Loucy (cell line): ENCODE data around the gene ZNF207.

Experiments
- H2AFZ ChIP-seq: fragments of 200-600 bp; sonication (generic); 2 replicates; pipeline ENCODE4 v1.6.0; 2016; ENCODE audit warnings: antibody characterized with exemption, mild to moderate bottlenecking, low read length, moderate library complexity
- H3F3A ChIP-seq: fragments of 200-600 bp; 2 replicates; pipeline ENCODE4 v1.6.0; 2016; ENCODE audit warnings: antibody characterized with exemption, low read depth, mild to moderate bottlenecking
- H3K27me3 ChIP-seq: fragments of 200-600 bp; sonication (generic); 2 replicates; pipeline ENCODE4 v1.6.1; 2014; ENCODE audit warnings: low read length, mild to moderate bottlenecking; ENCODE audit not compliant: insufficient read depth, poor library complexity, severe bottlenecking
- H3K36me3 ChIP-seq: fragments of 200-600 bp; sonication (generic); 2 replicates; pipeline ENCODE4 v1.6.1; 2016; ENCODE audit warnings: low read length; ENCODE audit not compliant: insufficient read depth
- H3K4me1 ChIP-seq: fragments of 200-600 bp; sonication (generic); 2 replicates; pipeline ENCODE4 v1.5.1; 2014; ENCODE audit warnings: low read length, mild to moderate bottlenecking; ENCODE audit not compliant: insufficient read depth, poor library complexity, severe bottlenecking
- H3K4me2 ChIP-seq: fragments of 200-600 bp; sonication (generic); 2 replicates; pipeline ENCODE4 v1.6.0; 2014; ENCODE audit warnings: antibody characterized with exemption, low read length, low read depth, mild to moderate bottlenecking; ENCODE audit not compliant: poor library complexity, severe bottlenecking
- H3K4me3 ChIP-seq: fragments of 200-600 bp; sonication (generic); 2 replicates; pipeline ENCODE4 v1.5.1; 2014; ENCODE audit warnings: low read length, mild to moderate bottlenecking, mixed read lengths; ENCODE audit not compliant: poor library complexity, severe bottlenecking
- H3K79me2 ChIP-seq: fragments of 200-600 bp; sonication (generic); 2 replicates; pipeline ENCODE4 v1.6.1; 2014; ENCODE audit warnings: low read length; ENCODE audit not compliant: insufficient read depth
- H3K9ac ChIP-seq: fragments of 200-600 bp; sonication (generic); 2 replicates; pipeline ENCODE4 v1.6.0; 2014; ENCODE audit warnings: mild to moderate bottlenecking, low read depth, low read length, moderate library complexity; ENCODE audit not compliant: poor library complexity, severe bottlenecking
- H3K9me2 ChIP-seq: fragments of 200-600 bp; sonication (generic); replicated peaks from 2 replicates; pipeline ENCODE4 v1.6.1; 2016; ENCODE audit warnings: low read depth, low read length, mixed read lengths
- H3K9me3 ChIP-seq: fragments of 200-600 bp; sonication (generic); 2 replicates; pipeline ENCODE4 v1.6.1; 2014; ENCODE audit warnings: mild to moderate bottlenecking, antibody characterized with exemption, low read length, low read depth; ENCODE audit not compliant: insufficient read depth
- H4K20me1 ChIP-seq: fragments of 200-600 bp; sonication (generic); 2 replicates; pipeline ENCODE4 v1.6.0; 2014; ENCODE audit warnings: antibody characterized with exemption, low read length, mild to moderate bottlenecking; ENCODE audit not compliant: insufficient read depth, poor library complexity, severe bottlenecking
- CTCF ChIP-seq: fragments of 200-600 bp; sonication (generic); conservative IDR thresholded peaks from 2 replicates; pipeline ENCODE4 v1.5.1; 2014; ENCODE audit warnings: mild to moderate bottlenecking, antibody characterized with exemption, low read length
- EZH2phosphoT487 ChIP-seq: fragments of 200-600 bp; IDR thresholded peaks from 2 replicates; pipeline ENCODE4 v1.6.1; 2018; ENCODE audit warnings: antibody characterized with exemption, mild to moderate bottlenecking, moderate library complexity, borderline replicate concordance

The ZNF207 gene

DNA sequence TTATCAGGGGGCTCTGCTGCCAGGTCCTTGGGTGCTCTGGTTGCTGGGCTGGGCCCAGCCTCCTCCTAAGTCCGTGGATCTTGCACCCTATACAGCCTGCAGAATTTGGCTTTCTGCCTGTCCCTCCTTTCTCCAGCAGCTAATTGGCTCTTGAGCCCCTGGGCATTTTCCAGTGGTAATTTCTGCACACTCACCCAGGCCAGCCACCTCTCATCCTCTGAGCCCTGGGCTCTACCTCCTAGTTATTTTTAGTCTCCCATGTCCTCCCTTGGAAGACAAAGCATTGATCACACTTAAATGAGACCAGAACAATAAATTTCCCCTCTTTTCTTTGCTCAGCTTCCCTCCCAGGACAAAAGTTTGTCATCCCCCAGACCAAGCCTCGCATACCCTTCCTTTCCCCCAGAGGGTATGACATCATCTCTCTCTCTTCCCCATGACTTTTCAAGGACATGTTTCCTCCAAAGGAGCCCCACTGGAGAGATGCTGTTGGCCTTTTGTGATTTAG is 46.1 kb upstream of the ZNF207 start:
- H3K4me2 ChIP-seq = no peak overlapping the region
- no peak overlapping the region for H2AFZ ChIP-seq
- H3K4me3 ChIP-seq = no peak overlapping the region
- TF ChIP-seq CTCF (no peak), EZH2phosphoT487 (no peak)
- H3K9ac ChIP-seq = no peak overlapping the region
- H3K4me1 ChIP-seq = no peaks in the 10 kb centered on the region
- H3K36me3 ChIP-seq = no peaks in the 10 kb centered on the region
- H3F3A ChIP-seq = no peaks in the 10 kb centered on the region
- no peaks in the 10 kb centered on the region for H4K20me1 ChIP-seq
- H3K79me2 ChIP-seq = no peaks in the 10 kb centered on the region
- H3K27me3 ChIP-seq = no peaks in the 10 kb centered on the region
- H3K9me2 ChIP-seq = no peaks in the 10 kb centered on the region
- no peaks in the 10 kb centered on the region for H3K9me3 ChIP-seq

GRCh38 chr17:32305049-32305448 is 44.9 kb upstream of the ZNF207 start:
- Histone ChIP-seq H3K9me2 (no peaks in the 10 kb centered on the region), H4K20me1 (no peaks in the 10 kb centered on the region), H3K79me2 (no peaks in the 10 kb centered on the region), H2AFZ (no peak overlapping the region), H3K36me3 (no peaks in the 10 kb centered on the region), H3K9me3 (no peaks in the 10 kb centered on the region), H3K4me2 (no peak overlapping the region), H3K4me3 (no peak overlapping the region), H3F3A (no peaks in the 10 kb centered on the region), H3K4me1 (no peaks in the 10 kb centered on the region), H3K27me3 (no peaks in the 10 kb centered on the region), H3K9ac (no peak overlapping the region)
- no peak for TF ChIP-seq EZH2phosphoT487
- TF ChIP-seq CTCF = no peak

- Histone ChIP-seq H3K79me2 (no peaks in the 10 kb centered on the region), H3K4me1 (no peaks in the 10 kb centered on the region), H3K4me3 (no peak overlapping the region), H3F3A (no peaks in the 10 kb centered on the region), H2AFZ (no peak overlapping the region), H3K9me3 (no peaks in the 10 kb centered on the region), H3K27me3 (no peaks in the 10 kb centered on the region), H4K20me1 (no peaks in the 10 kb centered on the region), H3K36me3 (no peaks in the 10 kb centered on the region), H3K9ac (no peak overlapping the region), H3K4me2 (no peak overlapping the region), H3K9me2 (no peaks in the 10 kb centered on the region)
- TF ChIP-seq EZH2phosphoT487 = no peak
- TF ChIP-seq CTCF = no peak
These were observed 42.3 kb upstream of the ZNF207 start for GRCh38 chr17:32307658-32308057.
